Suprapubic skin (tissue), 4 donors: ENCODE results near the gene RIPOR3. TPM values are rescaled to one million over a fixed set of nuclear protein-coding genes. Genes with fewer than 3 reads are reported as not detected.

ENCODE experiments used
- DNase-seq, 2 donors: peaks; one replicate each; pipeline ENCODE4 v3.0.0-alpha.2; 2019; ENCODE audit warnings: low spot score in 2 of 2
- H3K27ac ChIP-seq: fragments of 200-600 bp; sonication (generic); one replicate; pipeline ENCODE4 v1.5.1; 2019
- H3K27me3 ChIP-seq: fragments of 200-600 bp; sonication (generic); one replicate; pipeline ENCODE4 v1.5.1; 2019
- H3K36me3 ChIP-seq: fragments of 200-600 bp; sonication (generic); one replicate; pipeline ENCODE4 v1.5.1; 2019
- H3K4me1 ChIP-seq: fragments of 200-600 bp; sonication (generic); one replicate; pipeline ENCODE4 v1.5.1; 2019
- H3K4me3 ChIP-seq: fragments of 200-600 bp; sonication (generic); one replicate; pipeline ENCODE4 v1.5.1; 2019; ENCODE audit warnings: mild to moderate bottlenecking
- H3K9me3 ChIP-seq: fragments of 200-600 bp; sonication (generic); one replicate; pipeline ENCODE4 v1.5.1; 2019
- EP300 ChIP-seq: sonication (generic); formaldehyde crosslinking; IDR thresholded peaks from one replicate; pipeline ENCODE4 v1.6.1; 2017; ENCODE audit warnings: antibody characterized with exemption
- POLR2A ChIP-seq, 2 donors: fragments of 450-650 bp; IDR thresholded peaks; one replicate each; pipeline ENCODE4 v1.6.1; 2017; ENCODE audit warnings: antibody characterized with exemption in 2 of 2, mild to moderate bottlenecking in 2 of 2, moderate library complexity in 2 of 2
- POLR2AphosphoS5 ChIP-seq, 3 donors: sonication (generic); formaldehyde crosslinking; IDR thresholded peaks; one replicate each; pipeline ENCODE4 v1.6.1; 2017; ENCODE audit warnings: antibody characterized with exemption in 3 of 3
- WGBS: methylation state at CpG from one replicate; pipeline ENCODE4 v1.1.5; 2018; 5-methylcytosine and 5-hydroxymethylcytosine counted together
- total RNA-seq, 4 donors: library from RNA; depleted of rRNA; stranded (reverse); fragments of >200 nt; gene quantifications; one replicate each; pipeline ENCODE4 v1.1.0, GENCODE V29; 2016
- TF ChIP-seq, protein P1 (sequence below), 2 donors: fragments of 200-600 bp in 1 of 2; fragments of 450-650 bp in 1 of 2; sonication (generic) in 1 of 2; IDR thresholded peaks; one replicate each; pipeline ENCODE4 v1.5.1; 2016 to 2019; ENCODE audit warnings: antibody characterized with exemption in 2 of 2, mild to moderate bottlenecking in 1 of 2, moderate library complexity in 1 of 2

The RIPOR3 gene
- total RNA-seq, 4 donors from 2014 or later: 3.3 to 10.1 (median 5.3) TPM

DNA sequence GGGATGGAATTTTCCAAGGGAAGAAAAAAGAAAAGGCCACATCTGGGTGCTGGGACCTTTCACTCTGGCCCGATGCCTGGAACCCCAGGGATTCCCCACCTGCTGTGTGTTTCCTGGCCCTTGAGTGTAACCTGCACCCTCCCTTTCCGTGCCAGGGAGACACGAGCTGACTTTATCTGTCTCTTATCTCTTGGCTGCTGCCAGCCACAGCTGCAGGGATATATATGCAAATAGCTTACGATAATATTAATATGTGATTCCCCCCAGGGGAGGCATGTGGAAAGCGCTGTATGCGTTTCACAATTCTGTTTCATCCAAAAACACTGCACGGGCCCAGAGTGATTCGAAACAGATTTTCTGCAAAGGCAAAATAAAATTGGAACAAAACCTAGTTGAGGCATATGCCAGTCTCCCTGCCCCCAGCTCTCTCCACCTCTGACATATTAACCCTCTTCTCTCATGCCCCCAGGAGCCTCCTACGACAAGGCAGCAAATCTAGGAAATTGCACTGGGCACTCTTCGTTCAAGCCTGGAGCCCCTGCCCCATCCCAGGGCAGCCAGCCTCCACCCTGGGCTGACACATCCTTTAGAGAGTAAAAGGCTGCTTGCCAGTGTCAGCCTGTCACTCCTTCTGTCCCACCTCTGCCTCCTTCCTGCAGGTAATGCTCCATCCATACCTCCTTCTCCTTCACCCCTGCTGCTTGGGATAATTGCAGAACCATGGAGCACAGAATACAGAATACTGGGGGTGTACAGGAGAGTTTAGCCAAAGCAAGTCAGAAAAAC is 1.3 kb downstream of the RIPOR3 start:
- peak in 1 of 2 donors; percentile 82 for DNase-seq
- TF ChIP-seq POLR2AphosphoS5 (IDR thresholded peaks at IDR 0.05) (peak in 1 of 3 donors; percentile 24), EP300 (no peak), POLR2A (IDR thresholded peaks at IDR 0.05) (no peak)
- TF ChIP-seq, protein P1, sequence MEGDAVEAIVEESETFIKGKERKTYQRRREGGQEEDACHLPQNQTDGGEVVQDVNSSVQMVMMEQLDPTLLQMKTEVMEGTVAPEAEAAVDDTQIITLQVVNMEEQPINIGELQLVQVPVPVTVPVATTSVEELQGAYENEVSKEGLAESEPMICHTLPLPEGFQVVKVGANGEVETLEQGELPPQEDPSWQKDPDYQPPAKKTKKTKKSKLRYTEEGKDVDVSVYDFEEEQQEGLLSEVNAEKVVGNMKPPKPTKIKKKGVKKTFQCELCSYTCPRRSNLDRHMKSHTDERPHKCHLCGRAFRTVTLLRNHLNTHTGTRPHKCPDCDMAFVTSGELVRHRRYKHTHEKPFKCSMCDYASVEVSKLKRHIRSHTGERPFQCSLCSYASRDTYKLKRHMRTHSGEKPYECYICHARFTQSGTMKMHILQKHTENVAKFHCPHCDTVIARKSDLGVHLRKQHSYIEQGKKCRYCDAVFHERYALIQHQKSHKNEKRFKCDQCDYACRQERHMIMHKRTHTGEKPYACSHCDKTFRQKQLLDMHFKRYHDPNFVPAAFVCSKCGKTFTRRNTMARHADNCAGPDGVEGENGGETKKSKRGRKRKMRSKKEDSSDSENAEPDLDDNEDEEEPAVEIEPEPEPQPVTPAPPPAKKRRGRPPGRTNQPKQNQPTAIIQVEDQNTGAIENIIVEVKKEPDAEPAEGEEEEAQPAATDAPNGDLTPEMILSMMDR (IDR thresholded peaks at IDR 0.05): no peak
- Histone ChIP-seq H3K4me1 (peaks cover 27% of the 10 kb centered on the region), H3K9me3 (no peaks in the 10 kb centered on the region), H3K27ac (peak overlapping the region; percentile 24), H3K4me3 (peak overlapping the region; percentile 53), H3K27me3 (peaks cover 35% of the 10 kb centered on the region), H3K36me3 (no peaks in the 10 kb centered on the region)
- 35% methylated on average over 10 of the region's 10 CpGs for WGBS

- peaks cover 27% of the 10 kb centered on the region for H3K4me1 ChIP-seq
- 86% methylated on average over 8 of the region's 8 CpGs for WGBS
These were observed 2.9 kb downstream of the RIPOR3 start for GRCh38 chr20:50688256-50688975.

GRCh38 chr20:50686821-50687220 is 4.5 kb downstream of the RIPOR3 start:
- peaks cover 23% of the 10 kb centered on the region for H3K27me3 ChIP-seq
- peaks cover 22% of the 10 kb centered on the region for H3K4me1 ChIP-seq
- no peak overlapping the region for H3K4me3 ChIP-seq
- no peak for DNase-seq
- no peak overlapping the region for H3K27ac ChIP-seq
- H3K9me3 ChIP-seq: no peaks in the 10 kb centered on the region
- WGBS: 81% methylated on average over 10 of the region's 10 CpGs
- TF ChIP-seq POLR2AphosphoS5 (IDR thresholded peaks at IDR 0.05) (no peak), POLR2A (IDR thresholded peaks at IDR 0.05) (no peak), EP300 (no peak)
- TF ChIP-seq, protein P1 (IDR thresholded peaks at IDR 0.05): no peak
- no peaks in the 10 kb centered on the region for H3K36me3 ChIP-seq

More at GRCh38 chr20:50688256-50688975, 2.9 kb downstream of the RIPOR3 start:
- TF ChIP-seq POLR2A (IDR thresholded peaks at IDR 0.05): no peak
- TF ChIP-seq POLR2AphosphoS5 (IDR thresholded peaks at IDR 0.05): no peak
- no peak for TF ChIP-seq EP300
- TF ChIP-seq, protein P1 (IDR thresholded peaks at IDR 0.05): no peak
- no peak overlapping the region for H3K4me3 ChIP-seq
- H3K27me3 ChIP-seq: peaks cover 32% of the 10 kb centered on the region
- no peaks in the 10 kb centered on the region for H3K36me3 ChIP-seq
- H3K9me3 ChIP-seq: no peaks in the 10 kb centered on the region
- H3K27ac ChIP-seq: no peak overlapping the region
- DNase-seq: no peak

- Histone ChIP-seq H3K27ac (no peak overlapping the region), H3K4me1 (peaks cover 3% of the 10 kb centered on the region), H3K4me3 (no peak overlapping the region), H3K36me3 (no peaks in the 10 kb centered on the region), H3K9me3 (no peaks in the 10 kb centered on the region), H3K27me3 (no peaks in the 10 kb centered on the region)
- no peak for DNase-seq
- WGBS: 93% methylated on average over 6 of the region's 6 CpGs
- TF ChIP-seq EP300 (no peak), POLR2A (IDR thresholded peaks at IDR 0.05) (no peak), POLR2AphosphoS5 (IDR thresholded peaks at IDR 0.05) (no peak)
- TF ChIP-seq, protein P1 (IDR thresholded peaks at IDR 0.05): no peak
These were observed 7.8 kb downstream of the RIPOR3 start for GRCh38 chr20:50683570-50683969.

- H3K9me3 ChIP-seq: no peaks in the 10 kb centered on the region
- no peak overlapping the region for H3K27ac ChIP-seq
- no peak for DNase-seq
- WGBS: 80% methylated on average over 8 of the region's 8 CpGs
- H3K4me1 ChIP-seq: peaks cover 7% of the 10 kb centered on the region
- no peaks in the 10 kb centered on the region for H3K36me3 ChIP-seq
- no peak overlapping the region for H3K4me3 ChIP-seq
- H3K27me3 ChIP-seq: no peaks in the 10 kb centered on the region
- no peak for TF ChIP-seq POLR2A (IDR thresholded peaks at IDR 0.05)
- TF ChIP-seq, protein P1 (IDR thresholded peaks at IDR 0.05): no peak
- TF ChIP-seq EP300: no peak
- TF ChIP-seq POLR2AphosphoS5 (IDR thresholded peaks at IDR 0.05): no peak
These were observed 8.3 kb downstream of the RIPOR3 start for GRCh38 chr20:50682947-50683530.
